Smooth muscle cell (in vitro differentiated cells): ENCODE measurements around the gene MON2. TPM values are rescaled to one million over a fixed set of nuclear protein-coding genes. Genes with fewer than 3 reads are reported as not detected.

Experiments
- DNase-seq: peaks from one replicate; lab custom pipeline; 2025; ENCODE audit not compliant: unreplicated experiment; lab: John Stamatoyannopoulos, UW
- H2AFZ ChIP-seq: fragments of 200-600 bp; sonication (generic); 2 replicates; pipeline ENCODE4 v1.6.0; 2016; ENCODE audit warnings: antibody characterized with exemption, low read depth, mild to moderate bottlenecking
- H3F3A ChIP-seq: fragments of 200-600 bp; sonication (generic); 2 replicates; pipeline ENCODE4 v1.6.0; 2017; ENCODE audit warnings: antibody characterized with exemption, low read depth
- H3K27ac ChIP-seq: fragments of 200-600 bp; sonication (generic); 2 replicates; pipeline ENCODE4 v1.5.1; 2016; ENCODE audit warnings: low read depth, mild to moderate bottlenecking
- H3K27me3 ChIP-seq: fragments of 200-600 bp; sonication (generic); 2 replicates; pipeline ENCODE4 v1.6.1; 2016; ENCODE audit warnings: low read depth, mild to moderate bottlenecking
- H3K36me3 ChIP-seq: fragments of 200-600 bp; sonication (generic); 2 replicates; pipeline ENCODE4 v1.5.1; 2016; ENCODE audit warnings: low read depth
- H3K4me1 ChIP-seq: fragments of 200-600 bp; sonication (generic); 2 replicates; pipeline ENCODE4 v1.5.1; 2016; ENCODE audit warnings: low read depth
- H3K4me2 ChIP-seq: fragments of 200-600 bp; sonication (generic); 2 replicates; pipeline ENCODE4 v1.6.0; 2016; ENCODE audit warnings: mild to moderate bottlenecking
- H3K4me3 ChIP-seq: fragments of 200-600 bp; sonication (generic); 2 replicates; pipeline ENCODE4 v1.5.1; 2016; ENCODE audit warnings: mild to moderate bottlenecking
- H3K79me2 ChIP-seq: fragments of 200-600 bp; sonication (generic); 2 replicates; pipeline ENCODE4 v1.6.0; 2016; ENCODE audit warnings: low read depth, mild to moderate bottlenecking
- H3K9ac ChIP-seq: fragments of 200-600 bp; sonication (generic); 2 replicates; pipeline ENCODE4 v1.6.0; 2016; ENCODE audit warnings: low read depth
- H3K9me3 ChIP-seq: fragments of 200-600 bp; sonication (generic); replicated peaks from 2 replicates; pipeline ENCODE4 v1.5.1; 2016; ENCODE audit warnings: low read depth
- H4K20me1 ChIP-seq: fragments of 200-600 bp; sonication (generic); 2 replicates; pipeline ENCODE4 v1.6.0; 2016; ENCODE audit warnings: low read depth
- WGBS: methylation state at CpG from one replicate; pipeline ENCODE4 v1.1.7; 2016; ENCODE audit warnings: low lambda C conversion rate; 5-methylcytosine and 5-hydroxymethylcytosine counted together
- polyA plus RNA-seq: library from polyadenylated mRNA; unstranded; fragments of >200 nt; fragmentation: Nextera tagmentation; extraction: Ambion mirVana; gene quantifications from 2 replicates; pipeline ENCODE4 v1.2.1, GENCODE V29; 2016
- total RNA-seq: library from RNA; depleted of rRNA; stranded (reverse); fragments of >200 nt; gene quantifications from 2 replicates; pipeline ENCODE4 v1.2.3, GENCODE V29; 2014
- TF ChIP-seq, protein P1 (sequence below): fragments of 200-600 bp; sonication (generic); IDR thresholded peaks from 2 replicates; pipeline ENCODE4 v1.5.1; 2017; ENCODE audit warnings: borderline replicate concordance, mild to moderate bottlenecking, antibody characterized with exemption; ENCODE audit not compliant: insufficient read depth, poor library complexity, severe bottlenecking

Gene MON2
- total and polyA plus RNA-seq, 2 experiments from 2014 or later = 18.1 to 72.5 TPM

DNA sequence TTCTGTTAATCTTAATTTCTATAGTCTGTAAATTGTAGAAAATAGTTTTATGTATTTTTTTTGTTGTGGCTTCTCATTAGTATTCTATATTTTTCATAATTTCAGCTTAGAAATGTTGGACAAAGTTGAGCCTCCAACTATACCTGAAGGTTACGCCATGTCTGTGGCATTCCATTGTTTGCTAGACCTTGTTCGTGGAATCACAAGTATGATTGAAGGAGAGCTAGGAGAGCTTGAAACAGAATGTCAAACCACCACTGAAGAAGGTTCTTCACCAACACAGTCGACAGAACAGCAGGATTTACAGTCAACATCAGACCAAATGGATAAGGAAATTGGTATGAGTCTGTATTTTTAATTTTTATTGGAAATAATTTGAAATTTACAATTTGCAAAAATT, 65.7 kb downstream of the MON2 start:
- Histone ChIP-seq H3F3A (no peaks in the 10 kb centered on the region), H3K4me1 (no peaks in the 10 kb centered on the region), H3K27ac (no peak overlapping the region), H3K4me2 (no peak overlapping the region), H3K9ac (no peak overlapping the region), H2AFZ (no peak overlapping the region), H4K20me1 (peaks cover 2% of the 10 kb centered on the region), H3K79me2 (peaks cover 3% of the 10 kb centered on the region), H3K9me3 (no peaks in the 10 kb centered on the region), H3K4me3 (no peak overlapping the region), H3K36me3 (peaks cover 4% of the 10 kb centered on the region), H3K27me3 (no peaks in the 10 kb centered on the region)
- DNase-seq = no peak
- WGBS = 85% methylated on average over 3 of the region's 3 CpGs
- TF ChIP-seq, protein P1, sequence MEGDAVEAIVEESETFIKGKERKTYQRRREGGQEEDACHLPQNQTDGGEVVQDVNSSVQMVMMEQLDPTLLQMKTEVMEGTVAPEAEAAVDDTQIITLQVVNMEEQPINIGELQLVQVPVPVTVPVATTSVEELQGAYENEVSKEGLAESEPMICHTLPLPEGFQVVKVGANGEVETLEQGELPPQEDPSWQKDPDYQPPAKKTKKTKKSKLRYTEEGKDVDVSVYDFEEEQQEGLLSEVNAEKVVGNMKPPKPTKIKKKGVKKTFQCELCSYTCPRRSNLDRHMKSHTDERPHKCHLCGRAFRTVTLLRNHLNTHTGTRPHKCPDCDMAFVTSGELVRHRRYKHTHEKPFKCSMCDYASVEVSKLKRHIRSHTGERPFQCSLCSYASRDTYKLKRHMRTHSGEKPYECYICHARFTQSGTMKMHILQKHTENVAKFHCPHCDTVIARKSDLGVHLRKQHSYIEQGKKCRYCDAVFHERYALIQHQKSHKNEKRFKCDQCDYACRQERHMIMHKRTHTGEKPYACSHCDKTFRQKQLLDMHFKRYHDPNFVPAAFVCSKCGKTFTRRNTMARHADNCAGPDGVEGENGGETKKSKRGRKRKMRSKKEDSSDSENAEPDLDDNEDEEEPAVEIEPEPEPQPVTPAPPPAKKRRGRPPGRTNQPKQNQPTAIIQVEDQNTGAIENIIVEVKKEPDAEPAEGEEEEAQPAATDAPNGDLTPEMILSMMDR = no peak

DNA sequence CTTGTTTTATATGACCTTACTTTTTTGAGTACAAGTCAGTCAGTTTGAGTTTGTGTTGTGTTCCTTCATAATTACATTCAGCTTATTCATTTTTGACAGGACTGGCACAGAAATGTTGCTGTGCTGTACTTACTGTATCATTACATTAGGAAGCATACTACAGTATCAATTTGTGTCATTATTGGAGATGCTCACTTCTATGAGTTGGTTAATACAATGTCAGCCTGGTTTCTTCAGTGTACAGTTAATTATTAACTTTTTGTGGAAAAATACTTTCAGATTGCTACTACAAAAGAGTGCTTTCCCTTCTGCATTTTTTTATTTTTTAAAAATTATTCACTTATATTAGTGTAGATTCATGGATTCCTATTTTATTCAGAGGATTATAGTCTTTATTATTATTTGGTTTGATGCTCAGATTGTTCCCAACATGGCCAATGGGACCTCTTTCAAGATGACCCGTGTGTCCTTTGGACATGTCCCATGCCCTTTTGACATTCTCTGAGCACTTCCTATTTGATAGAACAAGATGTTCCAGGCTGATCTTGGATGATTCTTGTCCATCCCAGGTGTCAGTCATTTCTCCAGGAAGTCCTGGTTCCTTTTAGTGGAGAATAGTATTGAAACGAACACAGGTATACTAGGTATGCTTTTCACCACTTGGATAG, 66.6 kb downstream of the MON2 start:
- no peak for DNase-seq
- WGBS = 94% methylated on average over 2 of the region's 2 CpGs
- peaks cover 4% of the 10 kb centered on the region for H3K36me3 ChIP-seq

DNA sequence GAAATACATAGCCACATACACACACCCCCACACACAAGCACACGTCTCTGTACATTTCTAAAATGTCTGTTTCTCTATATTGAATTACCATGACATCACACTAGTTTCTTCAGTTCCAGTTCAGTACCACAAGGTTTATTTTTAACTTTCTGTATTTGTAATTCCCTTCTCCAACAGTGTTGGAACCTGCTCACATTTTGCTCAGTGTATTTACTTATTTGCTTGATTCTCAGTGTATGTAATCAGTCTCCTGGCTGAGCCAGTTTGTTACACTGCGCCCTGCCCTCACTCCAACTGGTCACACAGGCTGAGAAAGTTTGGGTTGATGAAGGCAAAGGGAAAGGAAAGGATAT, 67.1 kb downstream of the MON2 start:
- WGBS = 100% methylated on average over 2 of the region's 2 CpGs
- no peak for DNase-seq
- H3K27me3 ChIP-seq = no peaks in the 10 kb centered on the region
- peaks cover 2% of the 10 kb centered on the region for H4K20me1 ChIP-seq
- peaks cover 7% of the 10 kb centered on the region for H3K36me3 ChIP-seq
- no peak overlapping the region for H3K9ac ChIP-seq
- H3K27ac ChIP-seq = no peak overlapping the region
- no peaks in the 10 kb centered on the region for H3F3A ChIP-seq
- no peak overlapping the region for H3K4me3 ChIP-seq
- TF ChIP-seq, protein P1 = no peak
- H3K4me2 ChIP-seq = no peak overlapping the region
- no peak overlapping the region for H2AFZ ChIP-seq
- H3K9me3 ChIP-seq = no peaks in the 10 kb centered on the region
- no peaks in the 10 kb centered on the region for H3K4me1 ChIP-seq
- peaks cover 3% of the 10 kb centered on the region for H3K79me2 ChIP-seq

More for the DNA sequence above, 66.6 kb downstream of the MON2 start:
- Histone ChIP-seq H4K20me1 (peaks cover 2% of the 10 kb centered on the region), H3K79me2 (peaks cover 3% of the 10 kb centered on the region), H3K9me3 (no peaks in the 10 kb centered on the region), H3K9ac (no peak overlapping the region), H3K4me2 (no peak overlapping the region), H3K4me3 (no peak overlapping the region), H3K27me3 (no peaks in the 10 kb centered on the region), H3K4me1 (no peaks in the 10 kb centered on the region), H2AFZ (no peak overlapping the region), H3F3A (no peaks in the 10 kb centered on the region), H3K27ac (no peak overlapping the region)
- TF ChIP-seq, protein P1 = no peak

DNA sequence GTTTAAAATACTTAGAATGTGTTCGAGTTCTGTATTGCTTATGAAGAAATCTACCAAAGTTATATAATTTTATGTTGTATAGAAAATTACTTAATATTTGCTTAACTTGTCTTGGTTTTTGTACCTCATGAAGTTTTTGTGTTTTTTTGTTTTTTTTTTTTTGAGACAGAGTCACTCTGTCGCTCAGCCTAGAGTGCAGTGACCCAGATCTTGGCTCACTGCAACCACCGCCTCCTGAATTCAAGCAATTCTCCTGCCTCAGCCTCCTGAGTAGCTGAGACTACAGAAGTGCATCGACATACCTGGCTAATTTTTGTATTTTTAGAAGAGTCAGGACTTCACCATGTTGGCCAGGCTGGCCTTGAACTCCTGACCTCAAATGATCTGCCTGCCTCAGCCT, 69.9 kb downstream of the MON2 start:
- Histone ChIP-seq H3K9me3 (no peaks in the 10 kb centered on the region), H3F3A (no peaks in the 10 kb centered on the region), H3K4me3 (no peak overlapping the region), H4K20me1 (no peaks in the 10 kb centered on the region), H3K4me2 (no peak overlapping the region), H3K36me3 (peaks cover 11% of the 10 kb centered on the region), H2AFZ (no peak overlapping the region), H3K27ac (no peak overlapping the region), H3K79me2 (peaks cover 3% of the 10 kb centered on the region), H3K27me3 (no peaks in the 10 kb centered on the region), H3K9ac (no peak overlapping the region), H3K4me1 (no peaks in the 10 kb centered on the region)
- TF ChIP-seq, protein P1 = no peak
- DNase-seq = no peak
- WGBS = 88% methylated on average over 4 of the region's 4 CpGs
